GM18951 (cell line): ENCODE data around the gene OR2AP1.

Experiments used
- POLR2A ChIP-seq: IDR thresholded peaks from 4 replicates; pipeline ENCODE4 v1.6.1; 2011; ENCODE audit warnings: mild to moderate bottlenecking; ENCODE audit not compliant: insufficient read length, insufficient read depth; ENCODE audit errors: extremely low read depth
- in situ Hi-C: fragments of 300-500 bp; cut with MboI; formaldehyde crosslinking; loops from one replicate; pipeline ENCODE4 v1.12.0; 2022; ENCODE audit warnings: low sequenced_read_pairs, mixed read lengths, inconsistent platforms; ENCODE audit not compliant: unreplicated experiment

OR2AP1 gene

DNA sequence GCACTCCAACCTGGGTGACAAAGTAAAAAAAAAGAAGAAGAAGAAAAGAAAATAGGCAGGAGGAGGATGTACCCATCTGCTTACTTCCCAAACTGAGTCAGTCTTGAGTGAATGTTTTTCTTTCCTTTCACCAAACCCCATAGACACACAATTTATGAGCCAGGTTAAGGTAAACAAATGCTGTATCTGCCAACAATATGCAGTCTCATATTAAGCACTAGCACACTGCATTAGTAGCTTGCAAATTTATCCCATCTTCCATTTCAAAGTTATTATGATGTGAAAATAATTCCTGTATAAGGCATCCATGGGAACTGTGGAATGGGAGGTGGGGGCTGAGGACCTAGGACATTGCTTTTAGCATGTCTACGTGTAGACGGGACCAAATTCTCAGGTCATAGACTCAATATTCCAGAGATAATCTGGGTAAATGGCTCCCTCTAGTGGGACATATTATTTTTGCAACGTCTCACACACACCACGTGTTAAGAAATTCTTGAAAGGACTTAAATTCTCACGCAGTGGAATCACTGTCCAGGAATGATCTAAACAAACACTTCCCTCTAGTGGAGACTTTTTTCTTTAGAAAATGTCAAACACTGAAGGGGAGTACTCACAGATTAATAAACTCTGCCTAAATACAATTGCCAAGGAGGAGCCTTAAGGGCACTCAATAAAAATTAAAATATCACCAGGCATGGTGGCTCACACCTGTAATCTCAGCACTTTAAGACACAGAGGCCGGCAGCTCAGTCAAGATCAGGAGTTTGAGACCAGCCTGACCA is 47.3 kb downstream of the OR2AP1 start:
- in situ Hi-C loops: loop anchor here (10.0 kb wide), 1 partner anchor 425 kb away; no protein-coding TSS in a partner anchor
- no peak for TF ChIP-seq POLR2A

GRCh38 chr12:55624056-55624455 is 51.8 kb downstream of the OR2AP1 start:
- TF ChIP-seq POLR2A: no peak
- in situ Hi-C loops: no loop called here
